A204.1 (cell line): ENCODE results near the gene RPL3.
"Not testable (repeated sequence)": the region's sequence is repeated elsewhere in the genome, so short reads cannot be mapped to it uniquely, and the experiment has no call there.

Experiments
- FAIRE-seq: peaks from 2 replicates; lab custom pipeline; 2012; peaks lifted over from hg19 to GRCh38; lab: Jason Lieb, UNC

Gene RPL3

DNA sequence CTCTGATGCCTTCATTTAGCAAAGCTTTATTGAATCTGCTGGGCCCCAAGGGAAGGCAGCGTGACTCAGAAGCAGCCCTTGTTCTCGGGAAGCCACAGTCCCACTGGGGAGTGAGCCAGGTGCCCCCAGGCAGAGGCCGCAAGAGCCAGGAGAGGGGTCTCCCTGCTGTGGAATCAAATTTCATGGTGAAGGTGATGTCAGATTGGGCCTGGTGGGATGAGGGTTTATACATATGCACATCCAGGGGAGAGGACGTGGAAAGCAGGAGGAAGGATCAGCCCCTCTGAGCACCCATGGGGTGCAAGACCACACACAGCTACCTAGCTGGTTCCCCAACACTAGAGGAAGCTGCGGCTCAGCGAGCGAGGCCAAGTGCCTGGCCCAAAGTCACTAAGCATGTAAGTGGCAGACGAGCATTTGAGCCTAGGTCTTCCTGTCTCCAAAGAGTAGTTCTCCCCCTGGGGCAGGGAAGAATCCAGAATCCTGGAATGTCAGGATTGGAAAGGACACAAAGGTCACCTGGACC lies 32.3 kb upstream of the RPL3 start:
- FAIRE-seq, result no peak

GRCh38 chr22:39350757-39351688 lies 31.6 kb upstream of the RPL3 start:
- FAIRE-seq, result no peak

- no peak for FAIRE-seq
These were observed 30.7 kb upstream of the RPL3 start, which contains the start of gene SYNGR1 for GRCh38 chr22:39349967-39350726. SYNGR1 (plus strand) TSS chr22:39349991; CDS start chr22:39350011, 20 bp downstream.

DNA sequence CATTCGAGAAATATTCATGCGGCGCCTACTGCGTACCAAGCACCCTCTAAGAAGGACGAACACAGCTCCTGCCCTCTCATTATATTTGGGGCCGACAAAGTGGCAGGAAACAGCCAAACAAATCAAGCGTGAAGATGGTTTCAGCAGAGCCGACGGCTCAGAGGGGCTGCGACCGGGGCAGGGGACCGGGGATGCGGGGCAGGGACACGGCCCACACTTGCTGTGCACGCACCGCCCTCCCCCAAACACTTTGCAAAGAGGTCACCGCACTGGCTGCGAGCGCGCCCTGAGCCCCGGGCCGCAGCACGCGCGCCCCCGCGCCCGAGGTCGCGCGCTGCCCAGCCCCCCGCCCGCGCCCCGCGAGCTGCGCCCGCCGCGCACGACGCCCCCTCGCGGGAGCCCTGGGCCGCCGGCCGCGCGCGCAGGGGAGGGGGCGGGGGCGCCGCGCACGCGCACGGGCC lies 30.1 kb upstream of the RPL3 start:
- FAIRE-seq, result no peak

- FAIRE-seq, result no peak
These were observed 29.6 kb upstream of the RPL3 start for GRCh38 chr22:39348909-39349505.

DNA sequence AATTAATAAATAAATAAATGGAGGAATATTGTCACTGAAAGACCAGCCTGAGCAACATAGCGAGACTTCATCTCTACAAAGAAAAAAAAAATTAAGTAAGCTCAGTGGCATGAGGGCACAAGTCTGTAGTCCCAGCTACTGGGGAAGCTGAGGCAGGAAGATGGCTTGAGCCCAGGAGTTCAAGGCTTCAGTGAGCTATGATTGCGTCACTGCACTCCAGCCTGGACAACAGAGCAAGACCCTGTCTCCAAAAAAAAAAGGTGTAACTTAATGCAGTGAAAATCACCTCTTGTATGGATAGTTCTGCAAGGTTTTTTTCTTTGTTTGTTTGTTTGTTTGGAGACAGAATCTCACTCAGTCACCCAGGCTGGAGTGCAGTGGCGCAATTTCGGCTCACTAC lies 25.8 kb upstream of the RPL3 start:
- FAIRE-seq, result no peak

DNA sequence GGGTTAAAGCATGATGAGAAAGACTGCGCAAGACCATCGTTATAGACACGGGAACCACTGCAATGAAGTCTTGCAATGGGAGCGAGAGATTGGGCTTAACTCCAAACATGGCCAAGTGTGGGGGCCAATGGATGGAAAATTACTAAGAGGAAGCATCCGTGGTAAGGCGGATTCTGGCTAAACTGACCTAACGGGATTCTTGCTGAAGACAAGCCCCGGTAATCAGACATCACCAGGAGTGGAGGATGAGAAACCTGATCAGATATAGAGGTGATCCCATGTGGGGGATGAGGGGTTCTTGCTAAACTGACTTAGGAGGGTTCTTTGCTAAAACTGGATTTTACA lies 24.6 kb upstream of the RPL3 start:
- FAIRE-seq, result no peak

- peak; percentile 83 for FAIRE-seq
These were observed 24.0 kb upstream of the RPL3 start for GRCh38 chr22:39343259-39344045.

- no peak for FAIRE-seq
These were observed 21.8 kb upstream of the RPL3 start for GRCh38 chr22:39341179-39341578.

DNA sequence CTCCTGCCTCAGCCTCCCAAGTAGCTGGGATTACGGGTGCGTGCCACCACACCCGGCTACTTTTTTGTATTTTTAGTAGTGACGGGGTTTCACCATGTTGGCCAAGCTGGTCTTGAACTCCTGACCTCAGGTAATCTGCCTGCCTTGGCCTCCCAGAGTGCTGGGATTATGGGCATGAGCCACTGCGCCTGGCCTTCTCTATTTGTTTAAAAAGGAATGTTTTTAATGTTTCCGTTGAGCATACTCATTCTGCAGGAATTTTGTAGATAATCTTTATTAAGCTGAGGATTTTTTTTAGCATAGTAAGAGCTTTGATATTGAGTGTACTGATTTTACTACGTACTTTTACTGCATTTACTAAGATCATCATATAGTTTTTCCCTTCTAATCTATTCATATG lies 20.4 kb upstream of the RPL3 start:
- not testable (repeated sequence) for FAIRE-seq

GRCh38 chr22:39336411-39336810 lies 17.0 kb upstream of the RPL3 start:
- FAIRE-seq, result no peak

DNA sequence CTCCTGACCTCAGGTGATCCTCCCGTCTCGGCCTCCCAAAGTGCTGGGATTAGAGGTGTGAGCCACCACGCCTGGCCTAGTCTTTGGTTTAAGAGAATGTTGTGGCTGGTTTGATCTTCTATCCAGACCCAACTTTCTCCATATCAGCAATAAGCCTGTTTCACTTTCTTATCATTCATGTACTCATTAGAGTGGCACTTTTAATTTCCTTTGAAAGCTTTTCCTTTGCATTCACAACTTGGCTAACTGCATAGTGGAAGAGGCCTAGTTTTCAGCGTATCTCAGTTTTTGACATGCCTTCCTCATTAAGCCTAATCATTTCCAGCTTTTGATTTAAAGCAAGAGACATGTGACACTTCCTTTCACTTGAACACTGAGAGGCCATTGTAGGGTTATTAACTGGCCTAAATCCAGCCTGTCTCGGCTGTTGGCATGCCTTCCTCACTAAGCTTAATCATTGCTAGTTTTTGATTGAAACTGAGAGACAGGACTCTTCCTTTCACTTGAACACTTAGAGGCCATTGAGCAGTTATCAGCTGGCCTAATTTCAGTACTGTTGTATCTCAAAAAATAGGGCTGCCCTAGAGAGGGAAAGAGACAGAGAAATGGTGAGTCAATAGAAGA lies 13.1 kb upstream of the RPL3 start:
- no peak for FAIRE-seq

DNA sequence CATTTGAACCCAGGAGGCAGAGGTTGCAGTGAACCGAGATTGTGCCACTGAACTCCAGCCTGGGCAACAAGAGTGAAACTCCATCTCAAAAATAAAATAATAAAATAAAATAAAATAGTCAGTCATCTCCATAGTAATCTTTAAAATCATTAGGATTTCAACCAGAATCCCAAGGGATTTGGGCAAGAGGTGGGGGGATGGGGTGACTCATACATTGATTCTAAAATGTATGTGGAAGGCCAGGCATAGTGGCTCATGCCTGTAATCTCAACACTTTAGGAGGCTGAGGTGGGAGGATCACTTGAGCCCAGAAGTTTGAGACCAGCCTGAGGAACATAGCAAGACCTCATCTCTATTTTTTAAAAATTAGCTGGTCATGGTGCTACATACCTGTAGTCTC lies 11.1 kb upstream of the RPL3 start:
- FAIRE-seq, result not testable (repeated sequence)

DNA sequence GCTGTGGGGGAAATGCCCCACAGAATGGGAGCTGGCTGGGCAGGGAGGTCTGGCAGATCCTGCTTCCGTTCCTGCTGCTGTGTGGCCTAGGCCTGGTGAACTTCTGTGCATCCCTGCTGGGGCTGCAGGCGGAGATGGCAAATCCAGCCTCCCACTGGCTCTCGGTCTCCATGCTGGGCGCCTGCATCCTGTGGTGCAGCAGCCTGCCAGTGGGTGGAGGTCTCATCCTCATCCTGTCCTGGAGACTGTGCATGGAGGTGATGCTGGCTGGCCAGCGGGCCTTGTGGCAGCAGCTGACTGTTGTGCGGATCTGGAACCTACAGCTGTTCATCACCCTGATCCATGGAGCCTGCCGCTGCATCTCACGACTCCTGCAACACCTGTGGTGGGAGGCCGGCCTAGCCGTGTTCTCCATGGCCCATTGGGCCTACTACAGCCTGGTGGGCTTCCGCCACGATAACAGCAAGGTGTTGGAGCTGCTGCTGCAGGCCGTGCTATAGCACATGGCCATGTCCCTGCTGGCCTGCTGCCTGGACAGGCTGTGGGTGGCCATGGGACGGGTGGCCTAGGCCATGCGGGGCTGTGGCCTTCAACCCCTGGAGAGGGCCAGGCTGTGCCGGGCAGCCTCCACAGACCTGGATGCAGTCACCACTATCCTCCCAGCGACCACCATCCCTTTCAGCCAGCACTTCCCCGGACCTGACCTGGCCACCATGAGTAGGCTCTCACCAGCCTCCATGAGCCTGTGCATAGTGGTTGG lies 8.8 kb upstream of the RPL3 start:
- no peak for FAIRE-seq

DNA sequence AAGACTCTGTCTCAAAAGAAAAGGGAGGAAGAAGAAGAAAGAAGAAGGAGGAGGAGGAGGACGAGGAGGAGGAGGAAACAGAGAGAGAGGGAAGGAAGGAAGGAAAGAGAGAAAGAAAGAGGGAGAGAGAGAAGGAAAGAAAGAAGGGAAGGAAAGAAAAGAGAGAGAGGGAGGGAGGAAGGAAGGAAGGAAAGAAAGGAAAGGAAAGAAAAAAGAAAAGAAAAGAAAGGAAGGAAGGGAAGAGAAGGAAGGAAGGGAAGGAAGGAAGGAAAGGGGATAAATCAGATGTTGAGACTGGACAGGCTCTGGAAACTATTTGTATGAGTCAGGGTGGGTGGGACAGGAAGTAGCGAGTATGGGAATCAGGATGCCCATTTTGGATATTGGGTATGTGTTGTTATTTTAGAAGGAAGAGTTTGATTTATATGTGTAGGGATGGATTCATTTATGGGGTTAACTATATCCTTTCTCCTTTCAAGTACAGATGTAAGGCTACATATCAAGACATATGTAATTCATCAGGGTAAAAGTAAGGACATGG lies 6.0 kb upstream of the RPL3 start:
- FAIRE-seq, result no peak

- FAIRE-seq, result not testable (repeated sequence)
These were observed 1.2 kb upstream of the RPL3 start for GRCh38 chr22:39320616-39321029.

GRCh38 chr22:39318507-39319283 lies 728 bp downstream of the RPL3 start:
- FAIRE-seq, result no peak

GRCh38 chr22:39317775-39318506 lies 1.5 kb downstream of the RPL3 start:
- FAIRE-seq, result no peak
